SU-DHL-6 (cell line): ENCODE data around the gene LRBA.

Experiments
- H2AFZ ChIP-seq: fragments of 200-600 bp; sonication (generic); 2 replicates; pipeline ENCODE4 v1.6.1; 2014; ENCODE audit warnings: low read depth, mild to moderate bottlenecking, moderate library complexity, mixed read lengths, antibody characterized with exemption, low read length; ENCODE audit not compliant: severe bottlenecking
- H3F3A ChIP-seq: fragments of 200-600 bp; shearing (Covaris generic); 2 replicates; pipeline ENCODE4 v1.6.0; 2016; ENCODE audit warnings: antibody characterized with exemption, mild to moderate bottlenecking; ENCODE audit not compliant: insufficient read depth
- H3K27ac ChIP-seq: fragments of 200-600 bp; sonication (generic); 2 replicates; pipeline ENCODE4 v1.5.1; 2016; ENCODE audit warnings: low read depth, mild to moderate bottlenecking, low read length, moderate library complexity, mixed read lengths
- H3K27me3 ChIP-seq: fragments of 200-600 bp; sonication (generic), shearing (Covaris generic); 2 replicates; pipeline ENCODE4 v1.6.0; 2014; ENCODE audit warnings: mild to moderate bottlenecking, low read length
- H3K36me3 ChIP-seq: fragments of 200-600 bp; sonication (generic); 2 replicates; pipeline ENCODE4 v1.6.1; 2014; ENCODE audit warnings: mild to moderate bottlenecking, low read length, mixed read lengths
- H3K4me2 ChIP-seq: fragments of 300-600, 200-600 bp; shearing (Covaris generic), sonication (generic); 2 replicates; pipeline ENCODE4 v1.6.0; 2014; ENCODE audit warnings: low read length, low read depth, mild to moderate bottlenecking; ENCODE audit not compliant: poor library complexity, severe bottlenecking
- H3K4me3 ChIP-seq: fragments of 200-600 bp; sonication (generic); 2 replicates; pipeline ENCODE4 v1.5.1; 2014; ENCODE audit warnings: antibody characterized with exemption, low read length, mild to moderate bottlenecking, mixed read lengths; ENCODE audit not compliant: insufficient read depth, poor library complexity, severe bottlenecking
- H3K79me2 ChIP-seq: fragments of 200-600 bp; sonication (generic); 2 replicates; pipeline ENCODE4 v1.6.1; 2014; ENCODE audit warnings: mild to moderate bottlenecking, low read length, moderate library complexity; ENCODE audit not compliant: insufficient read depth
- H3K9ac ChIP-seq: fragments of 200-600 bp; sonication (generic); 2 replicates; pipeline ENCODE4 v1.7.0; 2014; ENCODE audit warnings: mild to moderate bottlenecking, low read length
- H3K9me2 ChIP-seq: fragments of 200-600 bp; sonication (generic); replicated peaks from 2 replicates; pipeline ENCODE4 v1.6.1; 2014; ENCODE audit warnings: low read length; ENCODE audit not compliant: insufficient read depth
- H3K9me3 ChIP-seq: fragments of 200-600 bp; sonication (generic); 2 replicates; pipeline ENCODE4 v1.6.1; 2014; ENCODE audit warnings: low read length, mixed read lengths; ENCODE audit not compliant: insufficient read depth
- H4K20me1 ChIP-seq: fragments of 200-600 bp; sonication (generic); 2 replicates; pipeline ENCODE4 v1.6.1; 2014; ENCODE audit warnings: low read depth, mild to moderate bottlenecking, antibody characterized with exemption, low read length, moderate library complexity, mixed read lengths
- EZH2phosphoT487 ChIP-seq: fragments of 200-600 bp; sonication (generic), shearing (Covaris generic); conservative IDR thresholded peaks from 2 replicates; pipeline ENCODE4 v1.6.1; 2018; ENCODE audit warnings: mild to moderate bottlenecking, antibody characterized with exemption, low read length, moderate library complexity, mixed read lengths
- TF ChIP-seq, protein P1 (sequence below): fragments of 200-600 bp; sonication (generic); IDR thresholded peaks from one replicate; pipeline ENCODE4 v1.5.1; 2017; ENCODE audit warnings: antibody characterized with exemption, mild to moderate bottlenecking, low read length, moderate library complexity; ENCODE audit not compliant: insufficient read depth, poor library complexity, severe bottlenecking

LRBA gene

DNA sequence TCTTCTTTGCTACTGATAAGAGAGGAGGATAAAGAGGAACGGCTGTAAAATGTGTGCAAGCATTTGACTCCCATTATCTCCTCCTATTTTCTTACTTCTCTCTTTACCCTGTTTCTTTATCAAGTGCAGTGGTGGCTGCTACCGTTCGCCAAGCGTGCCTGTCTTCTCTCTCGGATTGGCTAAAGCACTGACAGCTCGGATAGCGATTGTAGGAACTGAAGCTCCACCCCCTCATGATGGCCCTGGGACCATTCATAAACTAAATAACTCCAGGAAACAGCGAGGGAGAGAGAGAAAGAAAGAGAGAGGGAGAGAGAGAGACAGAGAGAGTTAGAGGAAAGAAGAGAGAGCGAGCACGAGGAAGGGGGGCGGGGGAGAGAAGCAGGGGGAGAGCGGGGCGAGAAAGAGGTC lies 433.4 kb downstream of the LRBA start:
- Histone ChIP-seq H3K4me3 (no peak overlapping the region), H3K79me2 (no peaks in the 10 kb centered on the region), H3K9me3 (no peaks in the 10 kb centered on the region), H3F3A (no peaks in the 10 kb centered on the region), H3K4me2 (no peak overlapping the region), H4K20me1 (no peaks in the 10 kb centered on the region), H3K27me3 (no peaks in the 10 kb centered on the region), H3K9ac (no peak overlapping the region), H3K9me2 (no peaks in the 10 kb centered on the region), H3K27ac (no peak overlapping the region), H2AFZ (no peak overlapping the region), H3K36me3 (peaks cover 15% of the 10 kb centered on the region; the same call in 1 of the 2 replicates)
- TF ChIP-seq, protein P1, sequence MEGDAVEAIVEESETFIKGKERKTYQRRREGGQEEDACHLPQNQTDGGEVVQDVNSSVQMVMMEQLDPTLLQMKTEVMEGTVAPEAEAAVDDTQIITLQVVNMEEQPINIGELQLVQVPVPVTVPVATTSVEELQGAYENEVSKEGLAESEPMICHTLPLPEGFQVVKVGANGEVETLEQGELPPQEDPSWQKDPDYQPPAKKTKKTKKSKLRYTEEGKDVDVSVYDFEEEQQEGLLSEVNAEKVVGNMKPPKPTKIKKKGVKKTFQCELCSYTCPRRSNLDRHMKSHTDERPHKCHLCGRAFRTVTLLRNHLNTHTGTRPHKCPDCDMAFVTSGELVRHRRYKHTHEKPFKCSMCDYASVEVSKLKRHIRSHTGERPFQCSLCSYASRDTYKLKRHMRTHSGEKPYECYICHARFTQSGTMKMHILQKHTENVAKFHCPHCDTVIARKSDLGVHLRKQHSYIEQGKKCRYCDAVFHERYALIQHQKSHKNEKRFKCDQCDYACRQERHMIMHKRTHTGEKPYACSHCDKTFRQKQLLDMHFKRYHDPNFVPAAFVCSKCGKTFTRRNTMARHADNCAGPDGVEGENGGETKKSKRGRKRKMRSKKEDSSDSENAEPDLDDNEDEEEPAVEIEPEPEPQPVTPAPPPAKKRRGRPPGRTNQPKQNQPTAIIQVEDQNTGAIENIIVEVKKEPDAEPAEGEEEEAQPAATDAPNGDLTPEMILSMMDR, result no peak
- no peak for TF ChIP-seq EZH2phosphoT487

DNA sequence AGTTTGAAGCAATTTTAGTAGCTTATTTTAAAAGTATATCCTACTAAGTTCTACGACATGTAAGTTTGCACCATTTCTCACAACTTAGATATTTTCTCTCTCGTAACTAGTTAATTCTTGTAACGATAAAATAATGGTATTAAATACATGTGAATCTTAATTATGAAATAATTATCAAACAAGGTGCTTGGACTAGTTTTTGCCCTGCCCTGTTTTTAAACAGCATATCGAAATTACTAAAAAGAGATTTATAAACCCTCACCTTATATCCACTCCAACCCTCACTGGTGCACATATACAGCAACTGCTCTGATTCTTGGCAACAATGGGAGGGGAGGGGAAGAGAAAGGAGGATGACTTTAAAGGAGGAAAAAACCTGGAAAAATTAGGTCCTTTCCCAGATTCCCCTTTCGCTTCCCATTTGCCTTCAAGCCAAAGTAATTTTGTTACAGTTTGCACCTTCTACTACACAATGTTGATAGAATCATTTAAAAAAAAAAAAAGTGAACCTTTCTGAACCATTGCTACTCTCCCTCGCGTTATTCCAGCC lies 434.0 kb downstream of the LRBA start:
- Histone ChIP-seq H3K79me2 (no peaks in the 10 kb centered on the region), H3K9me3 (no peaks in the 10 kb centered on the region), H4K20me1 (no peaks in the 10 kb centered on the region), H3K4me2 (no peak overlapping the region), H3K9me2 (no peaks in the 10 kb centered on the region), H3K9ac (no peak overlapping the region), H3K27ac (no peak overlapping the region), H2AFZ (no peak overlapping the region), H3F3A (no peaks in the 10 kb centered on the region), H3K36me3 (peaks cover 11% of the 10 kb centered on the region; the same call in 1 of the 2 replicates), H3K27me3 (no peaks in the 10 kb centered on the region), H3K4me3 (no peak overlapping the region)
- TF ChIP-seq EZH2phosphoT487, result no peak
- TF ChIP-seq, protein P1, result no peak

GRCh38 chr4:150580306-150580705 lies 434.8 kb downstream of the LRBA start:
- Histone ChIP-seq H4K20me1 (no peaks in the 10 kb centered on the region), H3K36me3 (peaks cover 2% of the 10 kb centered on the region; the same call in 1 of the 2 replicates), H3K9ac (no peak overlapping the region), H3K9me3 (no peaks in the 10 kb centered on the region), H3K27ac (no peak overlapping the region), H3K9me2 (no peaks in the 10 kb centered on the region), H3K27me3 (no peaks in the 10 kb centered on the region), H3K79me2 (no peaks in the 10 kb centered on the region), H3K4me3 (no peak overlapping the region), H3F3A (no peaks in the 10 kb centered on the region), H3K4me2 (no peak overlapping the region), H2AFZ (no peak overlapping the region)
- TF ChIP-seq, protein P1, result no peak
- TF ChIP-seq EZH2phosphoT487, result no peak
